Hepatocyte (in vitro differentiated cells): ENCODE data around the gene UBA5. TPM values are rescaled to one million over a fixed set of nuclear protein-coding genes. Genes with fewer than 3 reads are reported as not detected.

Experiments used
- DNase-seq: peaks from one replicate; pipeline ENCODE4 v3.0.0-alpha.2; 2016; ENCODE audit warnings: low spot score
- H2AFZ ChIP-seq: fragments of 200-600 bp; sonication (generic); 2 replicates; pipeline ENCODE4 v1.6.0; 2016; ENCODE audit warnings: antibody characterized with exemption, mild to moderate bottlenecking
- H3K27ac ChIP-seq: fragments of 200-600 bp; sonication (generic); 2 replicates; pipeline ENCODE4 v1.5.1; 2016; ENCODE audit warnings: mild to moderate bottlenecking
- H3K27me3 ChIP-seq: fragments of 200-600 bp; sonication (generic); 2 replicates; pipeline ENCODE4 v1.6.1; 2016
- H3K36me3 ChIP-seq: fragments of 200-600 bp; sonication (generic); replicated peaks from 2 replicates; pipeline ENCODE4 v1.5.1; 2016; ENCODE audit warnings: low read depth; ENCODE audit not compliant: insufficient read depth
- H3K4me1 ChIP-seq: fragments of 200-600 bp; sonication (generic); 2 replicates; pipeline ENCODE4 v1.5.1; 2016; ENCODE audit warnings: mild to moderate bottlenecking, moderate library complexity; ENCODE audit not compliant: insufficient read depth
- H3K4me2 ChIP-seq: fragments of 200-600 bp; sonication (generic); 2 replicates; pipeline ENCODE4 v1.6.0; 2016
- H3K4me3 ChIP-seq: fragments of 200-600 bp; sonication (generic); 2 replicates; pipeline ENCODE4 v1.5.1; 2016; ENCODE audit warnings: mild to moderate bottlenecking
- H3K79me2 ChIP-seq: fragments of 200-600 bp; sonication (generic); 2 replicates; pipeline ENCODE4 v1.6.0; 2017; ENCODE audit warnings: mild to moderate bottlenecking
- H3K9me2 ChIP-seq: fragments of 200-600 bp; sonication (generic); replicated peaks from 2 replicates; pipeline ENCODE4 v1.6.0; 2017; ENCODE audit warnings: mild to moderate bottlenecking; ENCODE audit not compliant: insufficient read depth
- H3K9me3 ChIP-seq: fragments of 200-600 bp; sonication (generic); 2 replicates; pipeline ENCODE4 v1.5.1; 2016; ENCODE audit warnings: low read depth, mild to moderate bottlenecking
- H4K20me1 ChIP-seq: fragments of 200-600 bp; sonication (generic); 2 replicates; pipeline ENCODE4 v1.6.0; 2016; ENCODE audit warnings: mild to moderate bottlenecking; ENCODE audit not compliant: insufficient read depth, poor library complexity, severe bottlenecking
- EZH2 ChIP-seq: fragments of 200-600 bp; sonication (generic); IDR thresholded peaks from 2 replicates; pipeline ENCODE4 v1.6.1; 2016; ENCODE audit warnings: antibody characterized with exemption, mild to moderate bottlenecking, borderline replicate concordance
- EZH2phosphoT487 ChIP-seq: fragments of 200-600 bp; sonication (generic); IDR thresholded peaks from one replicate; pipeline ENCODE4 v1.6.1; 2018; ENCODE audit warnings: antibody characterized with exemption, mild to moderate bottlenecking, low read depth, moderate library complexity; ENCODE audit not compliant: unreplicated experiment, severe bottlenecking
- WGBS: methylation state at CpG from one replicate; pipeline ENCODE4 v1.1.6; 2016; ENCODE audit warnings: low lambda C conversion rate; ENCODE audit errors: missing lambda C conversion rate; 5-methylcytosine and 5-hydroxymethylcytosine counted together
- polyA plus RNA-seq: library from polyadenylated mRNA; unstranded; fragments of >200 nt; fragmentation: Nextera tagmentation; extraction: Ambion mirVana; gene quantifications from 2 replicates; pipeline ENCODE4 v1.2.1, GENCODE V29; 2016
- total RNA-seq: library from RNA; depleted of rRNA; stranded (reverse); fragments of >200 nt; gene quantifications from 2 replicates; pipeline ENCODE4 v1.2.3, GENCODE V29; 2014
- TF ChIP-seq, protein P1 (sequence below): fragments of 200-600 bp; sonication (generic); IDR thresholded peaks from 2 replicates; pipeline ENCODE4 v1.5.1; 2016; ENCODE audit warnings: antibody characterized with exemption, mild to moderate bottlenecking; ENCODE audit not compliant: poor library complexity

UBA5 gene
- total and polyA plus RNA-seq, 2 experiments from 2014 or later: 26.9 to 42.4 TPM

DNA sequence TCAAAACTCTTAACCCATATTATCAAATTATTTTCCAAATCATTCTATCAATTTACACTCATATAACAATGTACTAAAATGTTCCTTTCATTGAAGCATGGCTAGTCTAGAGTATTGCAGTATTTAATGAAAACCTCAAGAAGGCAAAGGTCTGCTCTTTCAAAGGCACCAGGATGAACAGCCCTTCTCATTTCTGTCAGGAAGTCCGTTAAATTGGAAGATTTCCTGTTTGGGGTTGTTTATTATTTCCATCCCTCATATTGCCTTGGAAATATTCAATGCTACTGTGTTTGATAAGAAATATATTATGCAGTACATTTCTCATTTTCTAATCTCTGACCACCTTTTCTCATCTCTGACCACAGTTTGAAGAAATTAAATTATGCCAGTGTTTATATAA lies 38.0 kb upstream of the UBA5 start:
- TF ChIP-seq EZH2phosphoT487 (no peak), EZH2 (no peak)
- TF ChIP-seq, protein P1, sequence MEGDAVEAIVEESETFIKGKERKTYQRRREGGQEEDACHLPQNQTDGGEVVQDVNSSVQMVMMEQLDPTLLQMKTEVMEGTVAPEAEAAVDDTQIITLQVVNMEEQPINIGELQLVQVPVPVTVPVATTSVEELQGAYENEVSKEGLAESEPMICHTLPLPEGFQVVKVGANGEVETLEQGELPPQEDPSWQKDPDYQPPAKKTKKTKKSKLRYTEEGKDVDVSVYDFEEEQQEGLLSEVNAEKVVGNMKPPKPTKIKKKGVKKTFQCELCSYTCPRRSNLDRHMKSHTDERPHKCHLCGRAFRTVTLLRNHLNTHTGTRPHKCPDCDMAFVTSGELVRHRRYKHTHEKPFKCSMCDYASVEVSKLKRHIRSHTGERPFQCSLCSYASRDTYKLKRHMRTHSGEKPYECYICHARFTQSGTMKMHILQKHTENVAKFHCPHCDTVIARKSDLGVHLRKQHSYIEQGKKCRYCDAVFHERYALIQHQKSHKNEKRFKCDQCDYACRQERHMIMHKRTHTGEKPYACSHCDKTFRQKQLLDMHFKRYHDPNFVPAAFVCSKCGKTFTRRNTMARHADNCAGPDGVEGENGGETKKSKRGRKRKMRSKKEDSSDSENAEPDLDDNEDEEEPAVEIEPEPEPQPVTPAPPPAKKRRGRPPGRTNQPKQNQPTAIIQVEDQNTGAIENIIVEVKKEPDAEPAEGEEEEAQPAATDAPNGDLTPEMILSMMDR: no peak
- Histone ChIP-seq H3K4me2 (no peak overlapping the region), H3K79me2 (no peaks in the 10 kb centered on the region), H4K20me1 (no peaks in the 10 kb centered on the region), H3K27ac (no peak overlapping the region), H3K9me3 (no peaks in the 10 kb centered on the region), H2AFZ (no peak overlapping the region), H3K36me3 (no peaks in the 10 kb centered on the region), H3K4me3 (no peak overlapping the region), H3K4me1 (no peaks in the 10 kb centered on the region), H3K27me3 (no peaks in the 10 kb centered on the region), H3K9me2 (no peaks in the 10 kb centered on the region)
- DNase-seq: no peak
- WGBS: 73% methylated on average over 1 of the region's 1 CpG

DNA sequence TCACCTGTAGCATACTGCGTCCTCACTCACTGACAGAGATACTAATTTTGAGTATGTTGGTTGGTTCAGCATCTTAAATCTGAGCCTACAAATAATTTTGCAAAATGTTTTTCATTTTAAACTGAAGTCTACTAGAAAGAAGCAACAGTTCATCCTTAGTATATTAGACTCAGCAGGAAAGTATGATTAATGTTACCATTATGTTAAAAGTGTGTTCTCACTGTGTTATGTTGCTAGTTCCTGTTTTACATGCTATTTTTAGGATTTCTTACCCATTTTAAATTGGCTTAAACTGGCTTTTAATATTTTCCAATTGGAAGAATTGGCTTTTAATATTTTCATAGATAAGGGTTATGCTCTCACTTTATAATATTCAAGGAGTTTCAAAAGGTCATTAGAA lies 37.4 kb upstream of the UBA5 start:
- WGBS: 97% methylated on average over 1 of the region's 1 CpG
- Histone ChIP-seq H3K27ac (no peak overlapping the region), H3K79me2 (no peaks in the 10 kb centered on the region), H4K20me1 (no peaks in the 10 kb centered on the region), H3K9me3 (no peaks in the 10 kb centered on the region), H2AFZ (no peak overlapping the region), H3K4me1 (no peaks in the 10 kb centered on the region), H3K9me2 (no peaks in the 10 kb centered on the region), H3K27me3 (no peaks in the 10 kb centered on the region), H3K4me3 (no peak overlapping the region), H3K4me2 (no peak overlapping the region), H3K36me3 (no peaks in the 10 kb centered on the region)
- TF ChIP-seq EZH2: no peak
- no peak for TF ChIP-seq EZH2phosphoT487
- TF ChIP-seq, protein P1: no peak
- no peak for DNase-seq

DNA sequence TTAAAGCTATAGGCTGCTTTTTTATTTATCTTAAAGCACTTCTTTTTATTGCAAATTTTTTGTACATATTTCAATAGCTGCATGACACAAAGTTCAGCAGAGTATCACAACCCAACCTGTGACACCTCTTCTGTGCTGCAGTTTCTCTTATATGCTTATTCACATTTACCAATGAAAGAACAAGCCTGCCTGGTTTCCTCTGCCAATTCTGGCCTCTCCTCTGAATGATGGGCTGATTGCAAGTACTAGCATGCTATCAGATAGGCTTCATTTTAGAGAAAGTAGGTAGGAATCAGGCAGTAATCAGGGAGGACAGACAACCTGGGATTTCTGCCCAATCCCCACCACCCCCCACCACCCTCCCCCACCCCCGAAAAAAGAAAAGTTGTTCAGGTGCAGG lies 36.5 kb upstream of the UBA5 start:
- no peaks in the 10 kb centered on the region for H4K20me1 ChIP-seq
- no peaks in the 10 kb centered on the region for H3K4me1 ChIP-seq
- no peak for DNase-seq
- no peak overlapping the region for H3K4me3 ChIP-seq
- H3K79me2 ChIP-seq: no peaks in the 10 kb centered on the region
- H3K27ac ChIP-seq: no peak overlapping the region
- no peaks in the 10 kb centered on the region for H3K9me2 ChIP-seq
- H2AFZ ChIP-seq: no peak overlapping the region
- H3K9me3 ChIP-seq: no peaks in the 10 kb centered on the region
- 90% methylated on average over 1 of the region's 1 CpG for WGBS
- TF ChIP-seq EZH2phosphoT487: no peak
- TF ChIP-seq EZH2: no peak
- TF ChIP-seq, protein P1: no peak
- no peaks in the 10 kb centered on the region for H3K27me3 ChIP-seq
- no peak overlapping the region for H3K4me2 ChIP-seq
- H3K36me3 ChIP-seq: no peaks in the 10 kb centered on the region

DNA sequence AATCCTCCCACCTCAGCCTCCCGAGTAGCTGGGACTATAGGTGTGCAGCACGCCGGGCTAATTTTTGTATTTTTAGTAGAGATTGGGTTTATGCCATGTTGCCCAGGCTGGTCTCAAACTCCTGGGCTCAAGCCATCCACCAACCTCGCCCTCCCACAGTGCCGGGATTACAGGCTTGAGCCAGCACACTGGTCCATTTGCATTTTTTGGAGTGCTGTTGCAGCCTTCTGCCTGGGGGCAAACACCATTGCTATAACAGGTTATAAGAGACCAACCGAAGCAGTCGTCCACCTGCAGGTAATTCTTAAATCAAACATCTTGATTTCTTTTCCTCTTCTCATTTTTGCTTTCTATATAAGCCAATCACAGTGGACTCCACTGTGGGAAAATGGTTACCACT lies 35.3 kb upstream of the UBA5 start:
- H4K20me1 ChIP-seq: no peaks in the 10 kb centered on the region

More for the DNA sequence above, 35.3 kb upstream of the UBA5 start:
- TF ChIP-seq EZH2 (no peak), EZH2phosphoT487 (no peak)
- TF ChIP-seq, protein P1: no peak
- no peak overlapping the region for H3K4me2 ChIP-seq
- H3K4me3 ChIP-seq: no peak overlapping the region
- H3K4me1 ChIP-seq: no peaks in the 10 kb centered on the region
- no peak for DNase-seq
- no peaks in the 10 kb centered on the region for H3K79me2 ChIP-seq
- H3K27me3 ChIP-seq: no peaks in the 10 kb centered on the region
- H3K9me2 ChIP-seq: no peaks in the 10 kb centered on the region
- no peak overlapping the region for H2AFZ ChIP-seq
- WGBS: 98% methylated on average over 7 of the region's 7 CpGs
- H3K36me3 ChIP-seq: no peaks in the 10 kb centered on the region
- H3K27ac ChIP-seq: no peak overlapping the region
- no peaks in the 10 kb centered on the region for H3K9me3 ChIP-seq
